Adipose tissue (tissue), 3 donors: ENCODE results near the gene CD247. TPM values are rescaled to one million over a fixed set of nuclear protein-coding genes. Genes with fewer than 3 reads are reported as not detected.

Experiments used
- H3K27ac ChIP-seq: one replicate; pipeline ENCODE4 v1.5.1; 2013; ENCODE audit warnings: low read depth, low read length
- WGBS, 3 donors: extraction: QIAGEN DNeasy Blood & Tissue Kit; methylation state at CpG; one replicate each; pipeline ENCODE4 v1.1.7; 2013; 5-methylcytosine and 5-hydroxymethylcytosine counted together
- polyA plus RNA-seq, 3 donors: library from polyadenylated mRNA; stranded (reverse); fragments of 200-250 nt; gene quantifications; one replicate each; pipeline ENCODE4 v1.2.3, GENCODE V29; 2013
- donor health status: healthy with polysubstance abuse.
- donor health status: Bipolar disorder and iron deficiency.
- donor health status: healthy.

CD247 gene
- polyA plus RNA-seq, 3 donors = 0.79 to 1.7 (median 0.98) TPM

DNA sequence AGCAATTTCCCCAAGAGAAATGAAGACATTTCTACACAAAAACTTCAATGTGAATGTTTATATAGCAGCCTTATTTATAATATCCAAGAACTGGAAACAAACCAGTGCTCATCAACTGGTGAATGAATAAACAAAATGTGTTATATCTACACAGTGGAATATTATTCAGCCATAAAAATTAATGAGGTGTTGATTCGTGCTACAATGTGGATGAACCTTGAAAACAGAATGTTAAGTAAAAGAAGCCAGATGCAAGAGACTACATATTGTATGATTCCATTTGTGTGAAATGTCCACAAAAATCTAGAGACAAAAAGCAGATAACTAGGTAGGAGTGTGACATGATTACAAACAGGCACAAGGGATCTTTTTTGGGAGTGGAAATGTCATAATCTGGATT lies 110.0 kb downstream of the CD247 start:
- 92 to 100% (median 94%) methylated on average over 1 of the region's 1 CpG for WGBS, 3 donors
- H3K27ac ChIP-seq = no peak overlapping the region

DNA sequence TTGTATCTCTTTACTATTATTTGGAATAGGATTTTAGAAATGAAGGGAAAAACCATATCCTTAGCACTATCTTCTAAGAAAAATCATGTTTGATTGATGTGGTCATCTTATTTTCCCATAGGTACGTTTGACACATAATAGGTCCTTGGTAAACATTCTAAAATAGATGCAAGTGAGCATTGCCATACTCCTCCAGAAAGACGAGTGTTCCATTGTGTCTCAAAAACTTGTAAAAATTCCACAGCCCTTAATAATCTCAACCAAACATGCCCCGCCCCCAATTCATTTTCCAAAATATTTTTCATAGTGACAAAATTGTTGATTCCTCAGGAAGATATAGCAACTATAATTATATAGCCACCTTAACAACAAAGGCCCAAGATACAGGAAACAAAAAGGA lies 113.4 kb downstream of the CD247 start:
- H3K27ac ChIP-seq = no peak overlapping the region
- 83 to 94% (median 94%) methylated on average over 3 of the region's 3 CpGs for WGBS, 3 donors

DNA sequence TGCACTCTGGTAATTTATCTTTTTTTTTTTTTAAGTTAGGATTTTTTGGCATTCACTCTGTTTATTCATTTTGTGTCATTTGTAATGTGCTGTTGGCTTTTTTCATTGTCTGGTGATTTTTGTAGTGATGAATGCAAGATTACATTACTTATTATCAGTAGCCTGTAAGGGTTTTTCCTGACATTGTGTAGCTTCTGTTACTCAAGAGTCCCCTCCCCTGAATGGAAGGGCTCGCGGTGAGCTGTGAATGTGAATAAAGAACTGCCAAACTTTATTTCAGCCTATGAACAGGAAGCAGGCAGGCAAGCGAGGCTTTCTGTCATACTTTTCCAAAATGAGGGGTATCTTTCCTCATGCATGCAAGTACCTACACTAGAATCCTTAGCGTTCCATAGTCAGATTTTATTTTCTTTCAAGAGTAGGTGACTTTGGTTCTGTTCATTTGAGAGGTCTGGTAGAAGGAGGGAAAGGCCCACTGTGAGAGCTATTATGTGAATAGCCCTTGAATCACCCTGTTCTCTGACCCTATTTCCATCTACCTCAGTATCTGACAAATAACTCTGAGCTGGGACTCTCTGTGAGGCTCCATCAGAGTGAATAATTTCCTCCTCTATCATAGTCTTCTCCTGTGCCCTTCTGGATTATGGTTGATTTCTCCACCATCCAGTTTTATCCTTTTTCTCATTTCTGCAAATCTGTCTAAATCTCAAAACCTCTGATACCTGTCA lies 114.0 kb downstream of the CD247 start:
- H3K27ac ChIP-seq = no peak overlapping the region
- WGBS, 3 donors = 70 to 75% (median 71%) methylated on average over 4 of the region's 4 CpGs

GRCh38 chr1:167401260-167401873 lies 117.0 kb downstream of the CD247 start:
- 46 to 66% (median 65%) methylated on average over 8 of the region's 8 CpGs for WGBS, 3 donors
- H3K27ac ChIP-seq = no peak overlapping the region

GRCh38 chr1:167400359-167400953 lies 117.9 kb downstream of the CD247 start:
- 73 to 82% (median 75%) methylated on average over 2 of the region's 2 CpGs for WGBS, 3 donors
- no peak overlapping the region for H3K27ac ChIP-seq

GRCh38 chr1:167392200-167392696 lies 126.1 kb downstream of the CD247 start:
- no peak overlapping the region for H3K27ac ChIP-seq
- 97 to 98% (median 97%) methylated on average over 7 of the region's 7 CpGs for WGBS, 3 donors

DNA sequence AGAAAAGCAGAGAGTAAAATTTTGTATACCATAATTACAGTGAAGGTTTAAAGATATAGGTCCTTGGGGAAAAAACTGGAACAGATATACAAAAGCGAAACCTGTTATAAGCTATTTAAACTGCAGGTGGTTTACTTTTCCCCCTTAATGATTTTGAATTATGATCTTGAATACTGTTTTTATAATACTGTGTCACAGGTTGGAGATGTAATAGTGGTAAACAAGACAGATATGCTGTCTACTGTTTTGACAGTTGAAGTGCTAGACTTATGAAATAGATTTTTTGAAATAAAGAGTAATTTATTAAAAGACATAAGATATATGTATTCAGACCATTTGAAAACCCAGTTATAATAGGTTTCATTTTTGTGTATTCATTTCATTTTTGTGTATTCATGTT lies 129.4 kb downstream of the CD247 start:
- no peak overlapping the region for H3K27ac ChIP-seq
- WGBS, 3 donors = 98 to 100% (median 99%) methylated on average over 1 of the region's 1 CpG

DNA sequence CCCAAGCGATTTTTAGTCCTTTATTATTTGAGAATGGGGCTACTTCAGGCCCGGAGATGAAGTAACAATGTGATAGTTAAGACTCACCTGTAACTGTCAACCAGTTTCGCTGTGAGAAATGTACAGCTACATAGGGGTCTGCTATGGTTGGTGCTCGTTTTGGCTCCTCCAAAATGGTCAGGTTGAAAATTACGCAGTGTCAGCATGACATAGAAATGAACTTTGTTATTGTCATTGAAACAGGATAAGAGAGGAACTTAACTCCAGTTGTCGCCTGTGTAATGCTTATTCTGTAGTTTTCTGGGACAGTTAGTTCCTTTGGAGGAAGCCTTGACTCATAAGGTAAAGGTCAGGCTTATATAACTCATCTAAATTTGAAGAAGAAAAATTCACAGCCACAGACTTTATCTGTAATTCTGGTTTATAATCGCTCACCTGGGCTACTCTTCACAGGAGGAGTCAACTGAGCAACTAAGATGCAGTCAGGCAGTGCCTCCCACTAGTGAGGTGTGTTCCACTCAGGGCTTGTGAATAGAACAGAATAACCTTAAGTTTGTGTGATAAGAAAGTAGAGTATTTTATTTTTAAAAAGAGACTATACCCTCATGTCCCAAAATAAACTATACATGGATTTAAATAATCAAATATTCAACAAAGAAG lies 130.9 kb downstream of the CD247 start:
- 89 to 93% (median 93%) methylated on average over 7 of the region's 7 CpGs for WGBS, 3 donors
- H3K27ac ChIP-seq = no peak overlapping the region

Other genes with a start within 250 kb of the CD247 start
- gene CREG1, start 35.2 kb upstream of the CD247 start, polyA plus RNA-seq = 100 to 1,000 TPM in 1 of 3 donors, 10 to 100 TPM in 2; 41.7 to 113 (median 92.7) TPM
- gene RCSD1, start 111.7 kb upstream of the CD247 start, polyA plus RNA-seq = 10 to 100 TPM in 1 of 3 donors, 1 to 10 TPM in 2; 2.2 to 13.5 (median 6.7) TPM
- 10 to 100 TPM; 16.1 to 74.1 (median 46.4) TPM for gene MPZL1, start 203.5 kb upstream of the CD247 start, polyA plus RNA-seq